HG03159 (cell line): ENCODE data around the gene SLC22A1.
"Not testable (repeated sequence)": the region's sequence is repeated elsewhere in the genome, so short reads cannot be mapped to it uniquely, and the experiment has no call there.

Experiments used
- ATAC-seq: cut with Tn5 transposase; IDR thresholded peaks from one replicate; pipeline ENCODE4 v1.9.1; 2021; ENCODE audit warnings: mild to moderate bottlenecking, moderate library complexity; ENCODE audit not compliant: unreplicated experiment

Gene SLC22A1

DNA sequence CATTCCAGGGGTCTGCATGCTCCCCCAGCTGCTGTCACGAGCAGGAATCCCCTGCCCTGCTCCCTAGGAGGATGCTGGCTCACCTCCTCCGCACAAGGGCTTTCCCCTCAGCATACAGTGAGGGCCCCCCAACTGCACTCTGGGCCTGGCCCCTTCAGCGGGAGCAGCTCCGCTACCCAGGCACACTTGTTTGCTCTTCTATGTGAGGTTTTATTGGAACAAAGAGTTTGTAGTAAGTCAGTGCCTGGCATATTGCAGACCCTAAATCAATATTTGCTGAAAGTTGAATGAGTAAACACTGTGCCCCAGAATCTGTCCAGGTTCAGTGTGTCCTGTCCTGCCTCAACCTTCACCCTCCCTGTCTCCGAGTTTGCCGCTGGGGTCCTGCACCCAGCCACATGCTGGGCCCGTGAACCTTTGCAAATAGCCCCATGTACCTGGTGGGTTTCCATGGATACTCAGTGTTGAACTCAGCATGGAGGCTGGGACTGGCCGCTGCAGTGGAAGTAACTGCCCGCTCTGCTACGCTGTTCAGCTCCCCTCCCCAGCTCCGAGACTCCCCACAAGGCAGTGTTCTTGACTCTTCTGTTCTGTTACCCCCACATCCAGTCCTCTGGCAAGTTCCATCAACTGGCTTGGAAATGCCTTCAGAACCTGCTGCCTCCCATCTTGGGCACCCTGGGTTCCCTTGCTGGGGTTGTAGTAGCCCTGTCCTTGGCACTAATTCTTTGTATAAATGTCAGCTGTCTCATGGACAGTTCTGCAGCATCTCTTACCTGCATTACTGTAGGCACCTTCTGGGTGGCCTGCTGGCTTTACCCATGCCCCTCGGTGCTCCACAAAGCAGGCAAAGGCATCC, 15.7 kb downstream of the SLC22A1 start:
- ATAC-seq = no peak

DNA sequence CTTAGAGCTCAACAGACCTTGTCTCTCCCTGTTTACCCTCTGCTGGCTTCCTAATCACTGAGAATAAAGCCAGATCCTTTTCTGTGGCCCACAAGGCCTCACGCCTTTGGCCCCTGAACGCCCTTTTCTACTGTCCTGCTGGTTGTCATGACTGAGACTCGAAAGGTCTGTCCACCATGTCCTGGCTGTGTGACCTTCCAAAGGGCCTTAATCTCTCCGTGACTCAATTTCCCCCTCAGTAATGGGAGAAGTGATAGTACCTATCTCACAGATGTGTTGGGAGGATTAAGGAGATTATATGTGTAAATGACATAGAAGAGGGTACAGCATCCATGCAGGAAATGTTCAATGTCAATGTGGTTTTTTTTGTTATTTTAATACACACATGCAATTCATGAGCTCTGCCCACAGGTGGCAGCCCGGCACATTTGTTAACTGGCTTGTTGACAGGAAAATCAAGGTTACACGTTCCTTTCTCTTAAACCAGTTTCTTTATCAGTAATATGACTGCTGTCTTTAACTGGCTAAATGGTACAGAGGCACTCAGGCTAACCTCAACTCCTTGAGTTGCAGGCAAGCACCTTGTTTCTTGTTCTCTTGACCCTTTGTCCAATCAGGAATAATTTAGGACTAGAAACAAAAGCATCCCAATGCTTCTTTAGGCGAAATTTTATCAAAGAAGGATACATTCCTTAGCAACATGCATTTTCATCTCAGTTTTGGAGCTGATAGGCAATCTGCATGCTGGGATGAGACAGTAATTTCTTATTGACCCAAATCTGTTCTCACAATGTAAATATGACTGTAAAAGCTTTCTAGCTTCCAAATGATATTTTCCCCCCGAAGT, 16.6 kb downstream of the SLC22A1 start:
- ATAC-seq = peak; percentile 68

DNA sequence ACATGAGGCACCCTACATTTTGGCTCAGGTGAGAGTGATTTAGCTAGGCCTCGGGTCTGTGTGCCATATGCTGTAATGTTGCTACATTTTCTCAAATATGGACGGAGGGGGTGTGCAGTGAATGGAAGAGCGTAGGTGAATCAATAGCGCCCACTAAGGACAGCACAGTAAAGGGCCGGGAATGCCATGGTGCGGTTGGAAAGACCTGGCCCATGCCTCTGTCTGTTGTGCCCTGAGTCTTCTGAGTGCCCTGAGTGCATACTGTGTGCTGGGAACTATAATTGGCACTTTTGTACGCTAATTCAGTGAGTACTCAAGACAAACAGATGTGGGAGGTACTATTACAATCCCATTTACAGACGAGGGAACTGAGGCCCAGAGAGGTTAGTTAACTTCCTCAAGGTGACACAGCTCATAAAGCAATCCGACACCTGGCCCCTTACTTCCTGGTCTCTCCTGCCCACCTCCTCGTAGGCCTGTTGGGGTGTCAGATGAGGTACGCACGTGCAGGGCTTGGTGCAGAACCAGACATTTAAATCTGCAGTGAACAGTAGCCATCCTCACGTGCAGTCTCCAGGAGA, 17.3 kb downstream of the SLC22A1 start:
- ATAC-seq = no peak

DNA sequence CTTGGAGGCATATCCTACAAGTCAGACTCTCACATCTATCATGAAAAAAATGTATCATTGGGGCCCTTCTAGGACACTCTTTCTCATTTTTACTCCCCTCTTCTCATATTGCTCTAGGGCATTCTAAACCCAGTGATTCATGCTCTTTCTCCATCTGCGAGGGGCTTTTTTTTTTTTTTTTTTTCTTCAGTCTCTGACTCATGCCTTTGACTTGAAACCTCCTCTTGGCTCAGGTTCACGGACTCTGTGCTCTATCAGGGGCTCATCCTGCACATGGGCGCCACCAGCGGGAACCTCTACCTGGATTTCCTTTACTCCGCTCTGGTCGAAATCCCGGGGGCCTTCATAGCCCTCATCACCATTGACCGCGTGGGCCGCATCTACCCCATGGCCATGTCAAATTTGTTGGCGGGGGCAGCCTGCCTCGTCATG, 17.8 kb downstream of the SLC22A1 start:
- ATAC-seq = no peak

DNA sequence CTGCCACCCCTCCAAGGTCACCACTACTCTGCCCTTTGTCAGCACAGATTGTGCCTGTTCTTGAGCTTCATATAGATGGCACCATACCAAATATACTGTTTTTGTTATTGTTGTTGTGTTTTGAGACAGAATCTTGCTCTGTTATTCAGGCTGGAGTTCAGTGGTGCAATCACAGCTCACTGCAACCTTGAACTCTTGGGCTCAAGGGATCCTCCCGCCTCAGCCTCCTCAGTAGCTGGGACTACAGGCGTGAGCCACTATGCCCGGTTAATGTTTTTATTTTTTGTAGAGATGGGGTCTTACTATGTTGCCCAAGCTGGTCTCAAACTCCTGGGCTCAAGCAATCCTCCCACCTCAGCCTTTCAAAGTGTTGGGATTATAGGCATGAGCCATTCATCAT, 18.9 kb downstream of the SLC22A1 start:
- ATAC-seq = not testable (repeated sequence)

DNA sequence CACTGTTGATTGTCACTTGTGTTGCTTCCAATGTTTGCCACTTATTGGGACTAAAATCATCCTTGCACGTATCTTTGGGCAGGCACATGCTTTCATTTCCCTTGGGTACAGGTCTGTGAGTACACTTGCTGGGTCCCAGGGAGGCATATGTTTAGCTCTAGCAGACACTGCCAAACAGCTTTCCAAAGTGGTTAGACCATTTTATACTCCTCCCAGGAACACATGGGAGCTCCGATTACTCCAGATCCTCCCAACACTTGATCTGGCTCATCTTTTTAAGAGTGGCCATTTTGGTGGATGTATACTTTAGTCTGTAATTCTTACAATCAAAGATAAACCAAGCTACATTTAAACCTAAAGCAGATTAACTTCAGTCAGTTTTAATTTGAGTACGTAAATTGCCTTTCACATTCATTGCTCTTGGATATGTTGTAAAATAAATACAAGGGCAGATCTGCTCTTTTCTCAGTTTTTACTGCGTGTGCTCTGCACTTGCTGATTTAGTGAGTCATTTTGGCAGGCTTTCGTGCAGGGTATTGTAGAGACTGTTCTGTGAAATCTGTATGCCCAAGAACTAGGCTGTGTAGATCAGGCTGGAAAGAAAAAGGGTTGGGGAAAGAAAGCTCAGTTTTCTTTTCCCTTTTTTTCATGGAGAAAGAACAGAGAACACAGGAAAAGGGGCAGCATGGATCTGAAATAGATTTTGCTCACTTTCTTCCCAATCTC, 19.5 kb downstream of the SLC22A1 start:
- ATAC-seq = no peak

DNA sequence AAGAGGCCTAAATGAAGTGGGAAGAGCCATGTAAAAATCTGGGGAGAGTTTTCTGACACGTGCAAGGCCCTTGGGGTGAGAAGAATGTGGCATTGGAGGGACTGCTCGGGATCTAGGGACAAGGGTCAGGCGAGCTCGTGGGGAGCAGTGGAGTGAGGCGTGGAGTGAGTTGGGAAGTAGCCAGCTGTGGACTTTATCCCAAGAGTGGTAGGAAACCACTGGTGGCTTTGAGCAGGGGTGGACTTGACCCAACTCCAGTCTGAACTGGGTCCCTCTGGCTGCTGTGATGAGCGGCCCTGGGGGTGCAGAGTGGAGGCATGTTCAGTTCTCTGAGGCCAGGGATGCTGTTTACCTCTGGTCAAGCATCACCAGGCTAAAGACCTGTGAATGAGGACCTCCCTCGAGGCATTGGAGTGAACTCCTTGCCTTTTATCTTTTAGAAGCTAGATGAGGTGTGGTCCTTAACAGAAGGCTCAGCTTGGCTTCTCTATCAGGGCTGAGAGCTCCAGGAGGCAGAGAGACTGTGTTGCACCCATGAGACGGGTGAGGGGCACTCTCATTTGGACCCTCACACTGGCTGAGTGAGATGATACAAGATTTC, 20.6 kb downstream of the SLC22A1 start:
- no peak for ATAC-seq

DNA sequence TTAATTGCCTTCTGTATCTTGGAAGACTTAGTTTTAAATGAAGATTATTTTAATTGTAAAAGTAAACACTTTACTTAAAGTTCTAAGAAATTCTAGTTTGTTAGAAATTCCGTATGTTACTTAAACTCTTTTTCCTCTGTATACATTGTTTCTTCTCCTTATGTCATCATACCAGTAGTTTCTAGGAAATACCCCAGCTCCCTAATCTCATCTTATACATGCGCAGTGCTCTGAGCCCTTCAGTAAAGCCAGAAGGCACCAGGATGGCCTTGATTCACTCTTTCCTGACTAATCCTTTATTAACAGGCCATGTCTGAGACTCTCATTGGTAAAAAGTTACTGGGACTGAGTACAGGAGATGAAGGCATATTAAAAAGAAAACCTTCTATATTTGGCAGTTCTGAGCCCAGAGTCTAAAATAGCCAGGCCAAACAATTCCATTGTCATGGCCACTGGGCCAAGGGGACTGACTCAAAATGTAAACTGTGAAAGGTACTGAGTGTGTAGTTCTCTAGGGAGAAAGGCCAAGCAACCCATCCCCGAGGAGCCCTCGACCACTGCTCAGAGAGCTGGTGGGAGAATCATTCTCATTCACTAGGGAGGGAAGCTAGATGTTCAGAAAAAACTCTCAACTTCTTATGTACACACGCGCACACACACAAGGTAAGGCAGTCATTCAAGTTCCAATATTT, 25.0 kb downstream of the SLC22A1 start:
- no peak for ATAC-seq

DNA sequence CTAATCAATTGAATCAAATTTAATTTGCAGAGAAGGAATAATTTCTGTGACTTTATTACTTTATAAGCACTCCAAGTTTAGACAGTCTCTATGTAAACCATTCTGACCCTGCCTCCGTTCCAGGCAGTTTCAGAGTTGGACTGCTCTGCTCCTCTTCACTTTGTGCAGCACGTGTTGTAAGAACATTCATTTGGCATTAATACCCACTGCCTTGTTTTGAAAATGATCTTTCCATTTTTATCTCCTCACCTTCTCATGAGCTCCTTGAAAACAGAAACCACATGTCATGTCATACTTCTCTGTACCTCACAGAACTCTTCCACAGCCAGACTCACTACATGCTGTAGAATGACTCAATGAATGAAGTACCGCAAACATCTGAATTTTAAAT, 25.5 kb downstream of the SLC22A1 start:
- no peak for ATAC-seq

DNA sequence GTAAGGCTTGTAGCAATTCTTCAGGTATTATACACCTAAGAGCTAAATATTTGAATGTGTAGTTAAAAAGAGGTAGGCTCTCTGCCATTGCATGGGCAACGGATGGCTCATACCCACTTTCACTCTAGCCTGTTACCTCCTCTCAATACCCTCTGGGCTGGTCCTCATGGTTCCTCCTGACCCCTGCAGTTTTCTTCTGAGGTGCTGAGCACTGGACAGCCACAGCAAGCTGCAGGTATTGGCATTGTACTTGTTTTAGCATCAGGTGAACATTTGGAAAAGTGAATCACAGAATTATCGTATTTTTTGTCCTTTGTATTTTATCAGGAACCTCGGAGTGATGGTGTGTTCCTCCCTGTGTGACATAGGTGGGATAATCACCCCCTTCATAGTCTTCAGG, 32.9 kb downstream of the SLC22A1 start:
- no peak for ATAC-seq

DNA sequence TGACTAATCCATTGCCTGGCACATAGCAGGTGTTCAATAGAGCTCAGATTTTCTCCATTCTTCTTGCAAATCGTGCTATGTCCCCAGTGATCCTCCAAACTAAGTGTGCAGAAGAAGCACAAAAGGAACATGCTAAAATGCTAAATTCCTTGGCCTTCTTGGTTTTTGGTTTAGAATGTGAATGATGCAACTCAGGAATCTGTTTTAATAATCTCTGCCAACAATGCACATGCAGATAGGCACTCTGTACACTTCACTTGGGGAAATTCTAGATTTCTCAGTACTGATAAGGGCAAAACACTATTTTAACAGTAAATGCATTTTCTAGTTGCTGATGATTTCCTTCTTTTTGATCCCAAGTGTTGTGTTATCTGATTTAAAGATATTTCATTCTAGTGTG, 35.2 kb downstream of the SLC22A1 start:
- no peak for ATAC-seq

DNA sequence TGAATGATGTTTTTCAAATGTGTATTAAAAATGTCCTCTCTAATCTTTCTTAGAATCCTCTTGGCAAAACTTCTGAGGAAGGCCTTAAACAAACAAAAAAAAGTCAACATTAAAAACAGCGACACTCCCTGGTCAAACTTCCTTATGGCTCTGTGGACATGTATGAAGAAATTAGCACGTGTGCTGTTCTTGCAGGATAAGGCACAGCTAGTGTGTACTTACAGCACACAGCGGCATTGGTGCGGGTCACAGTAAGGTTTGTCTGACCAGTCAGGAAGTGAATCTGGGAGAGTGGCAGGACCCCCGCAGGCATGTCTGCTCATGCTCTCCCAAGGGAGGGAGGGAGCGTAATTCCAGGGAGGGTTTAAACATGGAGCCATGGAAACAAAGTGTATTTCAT, 38.8 kb downstream of the SLC22A1 start:
- ATAC-seq = no peak

DNA sequence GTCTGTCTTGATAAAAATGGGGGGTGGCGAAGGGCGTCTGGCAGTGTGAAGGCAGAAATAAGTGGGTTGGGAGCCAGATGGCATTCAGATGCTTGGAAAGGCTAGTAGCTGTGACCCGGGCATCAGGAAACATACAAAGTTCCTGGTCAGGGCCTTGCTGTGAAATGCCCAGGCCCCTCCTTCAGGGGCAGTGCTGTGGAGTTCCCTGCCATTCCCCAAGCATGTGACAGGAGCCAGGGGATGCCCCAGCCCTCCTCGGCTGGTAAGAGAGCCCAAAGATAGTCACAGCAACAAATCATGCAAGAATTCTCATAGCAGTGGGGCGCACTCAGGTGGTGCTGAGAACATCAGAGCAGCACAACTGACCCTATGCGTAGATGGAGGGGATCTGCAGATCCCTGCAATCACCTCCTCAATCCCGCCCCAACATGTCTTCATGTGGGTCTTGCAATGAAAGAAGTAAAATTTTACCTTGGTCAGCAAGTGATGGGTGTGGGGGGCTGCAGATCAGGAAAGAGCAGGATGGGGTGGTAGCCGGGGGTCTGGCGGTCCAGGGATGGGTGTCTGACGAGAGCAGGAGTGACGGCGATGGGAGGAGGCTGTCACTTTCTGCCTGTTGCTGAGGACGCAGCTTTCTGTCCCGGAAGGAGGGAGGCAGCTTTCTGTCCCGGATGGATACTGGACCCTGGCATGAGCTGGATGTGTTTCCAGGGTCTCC, 39.5 kb downstream of the SLC22A1 start:
- no peak for ATAC-seq

DNA sequence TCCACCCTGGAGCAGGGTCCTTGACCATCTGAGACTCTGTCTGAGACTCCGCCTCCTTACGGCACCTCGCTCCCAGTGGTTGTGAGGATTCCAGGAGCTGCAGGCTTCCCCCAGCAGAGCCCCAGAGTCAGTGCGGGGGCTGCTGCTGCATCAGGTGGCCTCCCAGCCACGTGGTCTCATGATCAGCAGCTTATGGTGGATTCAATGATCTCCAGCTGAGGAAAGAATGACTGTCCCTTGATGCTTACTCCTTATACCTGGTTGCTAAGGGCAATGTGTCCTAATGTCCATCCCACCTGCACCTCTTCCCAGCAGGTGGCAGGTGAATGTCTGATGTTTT, 40.0 kb downstream of the SLC22A1 start:
- no peak for ATAC-seq

DNA sequence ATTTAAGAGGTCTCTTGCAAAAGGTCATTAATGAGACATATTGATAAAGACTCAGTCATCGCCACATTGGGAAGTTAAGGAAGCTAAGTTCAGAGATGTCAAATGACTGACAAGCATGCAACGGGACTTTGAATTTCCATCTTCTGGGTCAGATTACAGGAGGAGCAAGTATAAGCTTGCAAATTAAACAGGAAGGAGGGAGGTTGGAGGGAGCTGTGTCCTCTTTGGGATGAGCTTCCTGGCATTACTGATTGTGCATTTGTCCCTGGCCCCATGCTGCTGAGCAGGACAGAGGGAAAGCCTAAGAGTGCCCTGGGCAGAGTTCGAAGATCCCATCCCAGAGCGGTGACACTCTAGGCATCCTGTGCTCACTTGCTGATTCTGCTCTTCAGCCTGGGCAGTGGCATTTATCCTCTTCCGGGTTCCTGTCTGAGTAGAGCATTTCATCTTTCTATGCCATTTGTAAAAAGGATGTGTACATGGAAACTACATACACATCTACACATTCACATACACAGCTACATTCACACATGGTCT, 40.5 kb downstream of the SLC22A1 start:
- ATAC-seq = no peak

DNA sequence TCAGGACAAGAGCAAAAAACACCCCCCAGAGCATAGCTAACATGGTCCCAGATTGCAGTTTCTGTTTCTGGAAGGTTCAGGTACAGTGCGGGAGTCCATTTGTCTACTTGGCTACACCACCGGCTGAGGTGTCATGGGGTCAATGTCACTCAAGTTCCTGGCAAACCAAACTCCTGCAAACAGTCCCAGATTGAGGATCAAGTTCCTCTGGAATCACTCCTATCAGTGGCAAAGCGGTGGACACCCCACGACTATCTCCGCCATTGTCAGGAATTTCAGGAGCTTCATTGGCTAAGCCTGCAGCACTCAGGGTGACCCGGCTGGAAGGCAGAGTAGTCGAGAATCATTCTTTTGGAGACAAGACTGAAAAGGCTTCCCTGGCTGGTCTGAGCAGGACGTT, 41.8 kb downstream of the SLC22A1 start:
- no peak for ATAC-seq

DNA sequence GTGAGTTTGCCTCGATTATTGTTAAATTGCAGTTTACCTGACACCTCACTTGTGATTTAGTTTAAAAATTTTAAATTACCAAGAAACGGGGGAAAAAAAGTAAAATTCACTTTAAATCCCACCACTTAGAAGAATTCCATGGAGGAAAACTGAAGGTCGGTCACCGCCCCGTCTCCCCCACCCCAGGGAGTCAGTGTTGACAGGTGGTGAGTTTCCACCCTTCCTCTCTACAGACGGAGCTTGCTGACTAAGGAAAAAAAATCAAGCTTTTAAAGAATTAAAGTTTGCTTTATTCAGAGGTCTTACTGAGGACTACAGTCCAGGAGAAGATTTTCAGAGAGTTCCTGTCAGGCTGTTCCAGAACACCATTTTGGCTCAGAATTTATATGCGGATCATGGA, 42.3 kb downstream of the SLC22A1 start:
- no peak for ATAC-seq

DNA sequence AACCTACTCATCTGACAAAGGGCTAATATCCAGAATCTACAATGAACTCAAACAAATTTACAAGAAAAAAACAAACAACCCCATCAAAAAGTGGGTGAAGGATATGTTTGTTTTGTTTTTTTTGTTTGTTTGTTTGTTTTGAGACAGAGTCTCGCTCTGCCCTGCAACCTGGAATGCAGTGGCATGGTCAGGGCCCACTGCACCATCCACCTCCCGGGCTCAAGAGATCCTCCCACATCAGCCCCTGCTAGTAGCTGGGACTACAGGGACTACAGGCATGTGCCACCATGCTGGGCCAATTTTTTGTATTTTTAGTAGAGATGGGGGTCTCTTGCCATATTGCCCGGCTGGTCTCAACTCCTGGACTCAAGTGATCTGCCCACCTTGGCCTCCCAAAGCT, 44.3 kb downstream of the SLC22A1 start:
- ATAC-seq = not testable (repeated sequence)
